ENCODE data around the gene XPO5. TPM values are rescaled to one million over a fixed set of nuclear protein-coding genes. Genes with fewer than 3 reads are reported as not detected.

XPO5 gene
- polyA plus RNA-seq, 1 of the 3 experiments (the other 2 are of a cell fraction), result 29.5 TPM

GRCh38 chr6:43506171-43506570, 69.7 kb downstream of the XPO5 start:
- ChIA-PET CTCF (interaction anchor here (0.7 to 22.4 kb wide), 33 partner anchors 9 to 430 kb away, joined by 3 to 382 read pairs (median 5); partner anchors contain the start of genes DLK2, PTK7, TJAP1 and ZNF318), POLR2A (interaction anchor here (0.6 to 2.5 kb wide), 4 partner anchors 10 to 62 kb away, joined by 3 to 8 read pairs (median 5); partner anchors contain the start of genes POLR1C and YIPF3)
- H3K9me2 ChIP-seq, result no peaks in the 10 kb centered on the region
- H3K9me3 ChIP-seq, result no peaks in the 10 kb centered on the region
- no peaks in the 10 kb centered on the region for H3K79me2 ChIP-seq (ENCODE audit: insufficient read depth)
- H4K20me1 ChIP-seq (ENCODE audit: insufficient read depth), result 0 out of 2 replicates have a peak, but pooled peaks cover 4% of the 10 kb centered on the region
- TF ChIP-seq CTCF (IDR thresholded peaks at IDR 0.05) (no peak), CHD2 (IDR thresholded peaks at IDR 0.05; ENCODE audit: low read length, partially characterized antibody) (no peak), POLR2AphosphoS5 (IDR thresholded peaks at IDR 0.05; ENCODE audit: low read depth, low read length) (no peak), FOXM1 (IDR thresholded peaks at IDR 0.05; ENCODE audit: low read depth) (no peak), ELF1 (IDR thresholded peaks at IDR 0.05) (no peak), MEF2A (IDR thresholded peaks at IDR 0.05; ENCODE audit: borderline replicate concordance, low read depth) (no peak), PBX3 (IDR thresholded peaks at IDR 0.05) (no peak), FOXJ3 (CRISPR knock-in tag; IDR thresholded peaks at IDR 0.05) (no peak)
- DNase-seq, result no peak
- 80% methylated on average over 3 of the region's 3 CpGs for WGBS (ENCODE audit: low lambda C conversion rate)
- peaks cover 4 to 38% of the 10 kb centered on the region in 2 experiments for H3K36me3 ChIP-seq (replicated peaks in 1 of 2; ENCODE audit: control insufficient read depth in 1 of 2, insufficient read depth in 2 of 2, low read length in 1 of 2)
- H3K4me2 ChIP-seq, result no peak overlapping the region
- no peak overlapping the region for H3K9ac ChIP-seq
- H2AFZ ChIP-seq (ENCODE audit: low read depth), result no peak overlapping the region
- H3K4me1 ChIP-seq (ENCODE audit: control insufficient read depth in 1 of 2, insufficient read depth in 2 of 2, low read depth in 1 of 2, low read length in 1 of 2), result peaks cover 0 to 26% of the 10 kb centered on the region in 2 experiments; a peak in 1 of 4 replicates
- no peak overlapping the region; a peak in 1 of 4 replicates for H3K27ac ChIP-seq (ENCODE audit: low read depth in 2 of 2, low read length in 1 of 2)
- H3K4me3 ChIP-seq (ENCODE audit: low read depth in 2 of 2, low read length in 1 of 2), result no peak overlapping the region
- peaks cover 7% of the 10 kb centered on the region for H3F3A ChIP-seq (replicated peaks; ENCODE audit: insufficient read depth)
- H3K27me3 ChIP-seq (ENCODE audit: insufficient read depth), result no peaks in the 10 kb centered on the region

GRCh38 chr6:43505718-43506117, 70.1 kb downstream of the XPO5 start:
- 0 out of 2 replicates have a peak, but pooled peaks cover 4% of the 10 kb centered on the region for H4K20me1 ChIP-seq (ENCODE audit: insufficient read depth)
- H3K4me3 ChIP-seq (ENCODE audit: low read depth in 2 of 2, low read length in 1 of 2), result no peak overlapping the region
- no peak overlapping the region for H2AFZ ChIP-seq (ENCODE audit: low read depth)
- H3K9me2 ChIP-seq, result no peaks in the 10 kb centered on the region
- DNase-seq, result no peak
- H3F3A ChIP-seq (replicated peaks; ENCODE audit: insufficient read depth), result peaks cover 3% of the 10 kb centered on the region
- no peak overlapping the region for H3K27ac ChIP-seq (ENCODE audit: low read depth in 2 of 2, low read length in 1 of 2)
- peaks cover 0 to 36% of the 10 kb centered on the region in 2 experiments for H3K36me3 ChIP-seq (replicated peaks in 1 of 2; ENCODE audit: control insufficient read depth in 1 of 2, insufficient read depth in 2 of 2, low read length in 1 of 2)
- TF ChIP-seq EP300 (IDR thresholded peaks at IDR 0.05; ENCODE audit: borderline replicate concordance in 1 of 2, low read depth in 1 of 2, low read length in 1 of 2) (no peak), NFIC (IDR thresholded peaks at IDR 0.05; ENCODE audit: borderline replicate concordance) (no peak), TCF12 (IDR thresholded peaks at IDR 0.05) (no peak)
- H3K9ac ChIP-seq, result no peak overlapping the region
- 58% methylated on average over 3 of the region's 6 CpGs for WGBS (ENCODE audit: low lambda C conversion rate)
- no peaks in the 10 kb centered on the region for H3K79me2 ChIP-seq (ENCODE audit: insufficient read depth)
- ChIA-PET POLR2A (interaction anchor here (0.6 to 2.5 kb wide), 5 partner anchors 11 to 71 kb away, joined by 3 to 8 read pairs (median 4); partner anchors contain the start of genes POLR1C and YIPF3), CTCF (interaction anchor here (0.7 to 22.4 kb wide), 25 partner anchors 9 to 136 kb away, joined by 3 to 382 read pairs (median 4); partner anchors contain the start of genes DLK2, TJAP1 and ZNF318)
- H3K4me2 ChIP-seq, result no peak overlapping the region
- no peaks in the 10 kb centered on the region for H3K9me3 ChIP-seq
- no peaks in the 10 kb centered on the region for H3K27me3 ChIP-seq (ENCODE audit: insufficient read depth)
- H3K4me1 ChIP-seq (ENCODE audit: control insufficient read depth in 1 of 2, insufficient read depth in 2 of 2, low read depth in 1 of 2, low read length in 1 of 2), result peaks cover 0 to 25% of the 10 kb centered on the region in 2 experiments; a peak in 1 of 4 replicates
